Measurements from ENCODE around the gene EMX1.

EMX1 gene

DNA sequence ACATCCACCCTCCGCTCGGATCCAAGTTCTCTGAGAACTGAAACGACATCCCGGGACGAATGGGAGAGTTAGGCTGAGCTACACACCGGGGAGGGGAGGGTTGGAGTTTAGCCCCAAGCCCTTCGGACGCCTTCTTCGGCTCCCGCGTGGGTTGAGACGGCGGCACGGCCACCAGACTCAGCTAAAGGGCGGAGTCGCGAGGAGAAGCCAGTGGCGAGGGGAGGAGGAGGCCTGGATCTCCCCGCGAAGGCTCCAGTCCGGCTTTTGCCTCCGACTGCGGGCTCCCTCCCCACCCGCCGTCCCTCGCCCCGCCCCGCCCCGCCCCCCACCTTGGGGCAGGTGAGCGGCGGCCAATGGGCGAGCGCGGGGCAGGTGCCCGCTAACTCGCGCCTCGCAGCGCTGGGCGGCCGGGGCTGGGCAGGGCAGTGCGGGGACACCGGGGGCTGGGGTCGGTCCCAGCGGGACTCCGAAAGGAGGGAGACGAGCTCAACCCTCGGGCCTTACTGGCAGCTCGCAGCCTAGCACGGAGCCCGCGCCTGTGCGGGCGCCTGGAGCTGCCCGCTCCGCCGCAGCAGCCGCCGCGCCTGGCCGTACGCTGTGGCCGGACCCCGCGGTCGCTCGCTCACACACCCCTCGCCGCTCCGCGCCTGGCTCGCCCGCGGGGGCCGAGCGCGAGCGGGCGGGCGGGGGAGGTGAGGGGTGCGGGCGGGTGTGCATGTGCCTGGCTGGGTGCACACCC lies at the start of gene EMX1:
Gene EMX1, plus strand, starts transcription at position 382 of the 739 bp plus-strand sequence. Its CDS starts 334 bp downstream, at position 716.
- Histone ChIP-seq H3K4me3 (IDR thresholded peaks at IDR 0.05; ENCODE audit: insufficient read depth, low read depth, low read length) (peak within 1 kb of the TSS; percentile 95), H3K4me1 (ENCODE audit: low read depth, poor library complexity, severe bottlenecking) (peaks cover 29% of the 10 kb centered on the region), H3K9ac (peak within 1 kb of the TSS; percentile 26; the same call in 1 of the 2 replicates), H3K4me2 (peak within 1 kb of the TSS; percentile 99), H3K79me2 (ENCODE audit: insufficient read depth, low read depth) (no peaks in the 10 kb centered on the region), H3K36me3 (ENCODE audit: insufficient read depth) (no peaks in the 10 kb centered on the region), H3K27ac (no peak within 1 kb of the TSS), H4K20me1 (ENCODE audit: insufficient read depth) (no peaks in the 10 kb centered on the region), H2AFZ (ENCODE audit: low read depth) (peak within 1 kb of the TSS; percentile 99), H3K27me3 (ENCODE audit: insufficient read depth, low read depth) (peaks cover 92% of the 10 kb centered on the region)
- TF ChIP-seq, protein P1, sequence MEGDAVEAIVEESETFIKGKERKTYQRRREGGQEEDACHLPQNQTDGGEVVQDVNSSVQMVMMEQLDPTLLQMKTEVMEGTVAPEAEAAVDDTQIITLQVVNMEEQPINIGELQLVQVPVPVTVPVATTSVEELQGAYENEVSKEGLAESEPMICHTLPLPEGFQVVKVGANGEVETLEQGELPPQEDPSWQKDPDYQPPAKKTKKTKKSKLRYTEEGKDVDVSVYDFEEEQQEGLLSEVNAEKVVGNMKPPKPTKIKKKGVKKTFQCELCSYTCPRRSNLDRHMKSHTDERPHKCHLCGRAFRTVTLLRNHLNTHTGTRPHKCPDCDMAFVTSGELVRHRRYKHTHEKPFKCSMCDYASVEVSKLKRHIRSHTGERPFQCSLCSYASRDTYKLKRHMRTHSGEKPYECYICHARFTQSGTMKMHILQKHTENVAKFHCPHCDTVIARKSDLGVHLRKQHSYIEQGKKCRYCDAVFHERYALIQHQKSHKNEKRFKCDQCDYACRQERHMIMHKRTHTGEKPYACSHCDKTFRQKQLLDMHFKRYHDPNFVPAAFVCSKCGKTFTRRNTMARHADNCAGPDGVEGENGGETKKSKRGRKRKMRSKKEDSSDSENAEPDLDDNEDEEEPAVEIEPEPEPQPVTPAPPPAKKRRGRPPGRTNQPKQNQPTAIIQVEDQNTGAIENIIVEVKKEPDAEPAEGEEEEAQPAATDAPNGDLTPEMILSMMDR (conservative IDR thresholded peaks at IDR 0.05; ENCODE audit: low read depth, low read length) = no peak

DNA sequence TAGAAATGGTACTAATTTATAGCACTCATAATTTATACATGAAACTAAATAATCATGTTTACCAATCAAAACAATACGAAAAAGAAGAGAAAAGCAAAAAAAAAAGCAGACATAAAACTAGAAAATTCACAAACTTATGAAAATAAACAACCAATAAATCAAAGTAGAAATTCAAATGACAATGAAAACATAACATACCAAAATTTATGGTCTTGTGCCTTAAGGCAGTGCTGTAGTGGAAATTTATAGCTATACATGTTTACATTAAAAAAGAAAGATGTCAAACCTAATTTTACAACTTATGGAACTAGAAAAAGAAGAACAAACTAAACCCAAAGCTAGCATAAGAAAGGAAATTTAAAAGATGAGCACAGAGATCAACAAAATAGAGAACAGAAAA lies 46.3 kb upstream of the EMX1 start:
- Histone ChIP-seq H2AFZ (ENCODE audit: low read depth) (no peak overlapping the region), H4K20me1 (ENCODE audit: insufficient read depth) (no peaks in the 10 kb centered on the region), H3K4me2 (no peak overlapping the region), H3K27ac (no peak overlapping the region), H3K4me3 (IDR thresholded peaks at IDR 0.05; ENCODE audit: insufficient read depth, low read depth, low read length) (no peak overlapping the region), H3K36me3 (ENCODE audit: insufficient read depth) (no peaks in the 10 kb centered on the region), H3K79me2 (ENCODE audit: insufficient read depth, low read depth) (no peaks in the 10 kb centered on the region), H3K9ac (no peak overlapping the region), H3K4me1 (ENCODE audit: low read depth, poor library complexity, severe bottlenecking) (no peaks in the 10 kb centered on the region), H3K27me3 (ENCODE audit: insufficient read depth, low read depth) (no peaks in the 10 kb centered on the region)
- TF ChIP-seq, protein P1 (conservative IDR thresholded peaks at IDR 0.05; ENCODE audit: low read depth, low read length) = no peak

DNA sequence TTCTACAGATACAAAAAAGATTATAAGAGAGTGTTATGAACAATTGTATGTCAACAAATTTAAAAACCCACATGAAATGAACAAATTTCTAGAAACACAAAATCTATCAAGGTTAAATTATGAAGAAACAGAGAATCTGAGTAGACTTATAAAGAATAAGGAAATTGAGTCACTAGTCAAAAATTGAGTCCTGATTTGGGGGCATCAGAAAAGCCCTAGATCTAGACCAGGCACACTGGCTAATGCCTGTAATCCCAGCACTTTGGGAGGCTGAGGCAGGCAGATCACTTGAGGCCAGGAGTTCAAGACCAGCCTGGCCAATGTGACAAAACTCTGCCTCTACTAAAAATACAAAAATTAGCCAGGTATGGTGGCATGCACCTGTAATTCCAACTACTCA lies 45.4 kb upstream of the EMX1 start:
- H2AFZ ChIP-seq (ENCODE audit: low read depth) = no peak overlapping the region
- H3K4me2 ChIP-seq = no peak overlapping the region
- no peak overlapping the region for H3K4me3 ChIP-seq (IDR thresholded peaks at IDR 0.05; ENCODE audit: insufficient read depth, low read depth, low read length)
- H3K27ac ChIP-seq = no peak overlapping the region
- TF ChIP-seq, protein P1 (conservative IDR thresholded peaks at IDR 0.05; ENCODE audit: low read depth, low read length) = no peak
- no peaks in the 10 kb centered on the region for H3K36me3 ChIP-seq (ENCODE audit: insufficient read depth)
- H3K9ac ChIP-seq = no peak overlapping the region
- H3K79me2 ChIP-seq (ENCODE audit: insufficient read depth, low read depth) = no peaks in the 10 kb centered on the region
- H3K27me3 ChIP-seq (ENCODE audit: insufficient read depth, low read depth) = no peaks in the 10 kb centered on the region
- no peaks in the 10 kb centered on the region for H3K4me1 ChIP-seq (ENCODE audit: low read depth, poor library complexity, severe bottlenecking)
- H4K20me1 ChIP-seq (ENCODE audit: insufficient read depth) = no peaks in the 10 kb centered on the region

DNA sequence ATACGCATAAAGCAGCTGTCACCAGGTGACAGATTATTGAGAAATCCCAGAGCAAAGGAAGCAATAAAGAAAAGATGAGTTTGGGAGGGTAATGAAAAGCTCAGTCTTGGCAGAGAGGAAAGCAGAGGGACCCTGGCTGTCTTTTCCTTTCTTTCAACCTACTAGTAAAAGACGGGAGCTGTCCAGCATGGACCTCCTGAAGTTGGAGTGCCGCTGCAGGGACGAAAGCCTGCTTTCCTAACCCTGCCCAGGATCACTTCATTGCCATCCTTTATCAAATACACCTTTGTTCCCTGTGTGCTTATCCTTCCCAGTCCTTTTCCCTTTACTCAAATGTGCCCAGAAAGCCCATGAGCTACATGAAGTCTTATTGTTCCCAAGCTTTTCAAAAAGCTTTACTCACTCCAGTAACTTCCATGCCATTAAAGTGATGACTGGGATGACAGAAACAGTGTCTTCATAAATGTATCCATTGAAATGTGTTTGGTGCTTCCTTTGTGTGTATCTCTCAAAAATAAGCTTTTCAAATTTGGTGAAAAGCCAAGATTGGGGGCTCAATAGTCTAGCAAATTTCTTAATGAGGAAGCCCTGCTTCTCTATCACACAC lies 33.9 kb upstream of the EMX1 start:
- no peaks in the 10 kb centered on the region for H3K36me3 ChIP-seq (ENCODE audit: insufficient read depth)
- H3K79me2 ChIP-seq (ENCODE audit: insufficient read depth, low read depth) = no peaks in the 10 kb centered on the region
- TF ChIP-seq, protein P1 (conservative IDR thresholded peaks at IDR 0.05; ENCODE audit: low read depth, low read length) = no peak
- H4K20me1 ChIP-seq (ENCODE audit: insufficient read depth) = no peaks in the 10 kb centered on the region
- no peak overlapping the region for H3K4me3 ChIP-seq (IDR thresholded peaks at IDR 0.05; ENCODE audit: insufficient read depth, low read depth, low read length)
- H3K27ac ChIP-seq = no peak overlapping the region
- H2AFZ ChIP-seq (ENCODE audit: low read depth) = no peak overlapping the region
- no peak overlapping the region for H3K4me2 ChIP-seq
- H3K9ac ChIP-seq = no peak overlapping the region
- H3K27me3 ChIP-seq (ENCODE audit: insufficient read depth, low read depth) = peaks cover 14% of the 10 kb centered on the region
- peaks cover 8% of the 10 kb centered on the region for H3K4me1 ChIP-seq (ENCODE audit: low read depth, poor library complexity, severe bottlenecking)

Data from KMS-11 (cell line).